ENCODE results near the gene TMEM63B. TPM values are rescaled to one million over a fixed set of nuclear protein-coding genes. Genes with fewer than 3 reads are reported as not detected.
"Not testable (repeated sequence)": the region's sequence is repeated elsewhere in the genome, so short reads cannot be mapped to it uniquely, and the experiment has no call there.

TMEM63B gene
- total and polyA plus RNA-seq, 2 donors (not counting 1 experiment from before 2014, with no cell fraction given) = 15.4 to 19.1 TPM

GRCh38 chr6:44193307-44193910 lies 66.1 kb downstream of the TMEM63B start:
- ChIA-PET CTCF (interaction anchor here (0.7 kb wide), 1 partner anchor 700 kb away, joined by 3 read pairs; no protein-coding TSS in a partner anchor), POLR2A (no interaction called here)
- Histone ChIP-seq H4K20me1 (ENCODE audit: control insufficient read depth, insufficient read depth, low read length, poor library complexity, severe bottlenecking) (no peaks in the 10 kb centered on the region), H3K4me2 (replicated peaks; ENCODE audit: low read depth, low read length, poor library complexity, severe bottlenecking) (no peak overlapping the region), H2AFZ (ENCODE audit: insufficient read depth, low read depth, low read length, poor library complexity, severe bottlenecking) (no peak overlapping the region), H3K4me1 (ENCODE audit: control insufficient read depth in 2 of 2, insufficient read depth in 2 of 2, low read length in 2 of 2) (no peaks in the 10 kb centered on the region), H3K9ac (ENCODE audit: low read length) (no peak overlapping the region), H3K36me3 (replicated peaks in 1 of 2; ENCODE audit: control extremely low read depth in 1 of 2, control insufficient read depth in 1 of 2, extremely low read depth in 1 of 2, insufficient read depth in 2 of 2, low read length in 1 of 2) (no peaks in the 10 kb centered on the region), H3K4me3 (ENCODE audit: control extremely low read depth in 1 of 5, extremely low read depth in 1 of 5, insufficient read depth in 1 of 5, low read depth in 2 of 5, low read length in 4 of 5) (no peak overlapping the region), H3K27ac (ENCODE audit: low read length in 2 of 2) (no peak overlapping the region), H3K9me3 (ENCODE audit: control extremely low read depth in 1 of 3, control insufficient read depth in 2 of 3, insufficient read depth in 1 of 3, low read length in 2 of 3) (no peaks in the 10 kb centered on the region), H3K79me2 (ENCODE audit: control insufficient read depth, insufficient read depth, low read length) (no peaks in the 10 kb centered on the region), H3K27me3 (replicated peaks in 1 of 4; ENCODE audit: control extremely low read depth in 1 of 4, control insufficient read depth in 3 of 4, insufficient read depth in 4 of 4, low read length in 3 of 4) (peaks cover 0 to 7% (median 0%) of the 10 kb centered on the region in 4 experiments)
- Mint-ChIP-seq H3K27me3 (peaks cover 20% of the 10 kb centered on the region), H3K9me3 (ENCODE audit: insufficient read depth) (no peaks in the 10 kb centered on the region), H3K27ac (no peak overlapping the region), H3K4me3 (no peak overlapping the region), H3K4me1 (no peaks in the 10 kb centered on the region)
- no peak for DNase-seq
- 87% methylated on average over 8 of the region's 8 CpGs for WGBS (ENCODE audit: insufficient coverage)
- no peak for ATAC-seq (ENCODE audit: low read depth)
- no peak for TF ChIP-seq EZH2 (IDR thresholded peaks at IDR 0.05; ENCODE audit: borderline replicate concordance, insufficient read depth, low read depth, low read length, poor library complexity, severe bottlenecking)
- no peak for TF ChIP-seq CTCF (IDR thresholded peaks at IDR 0.05)
- intact Hi-C loops (cut with micrococcal nuclease) = no loop called here

GRCh38 chr6:44194326-44194725 lies 67.0 kb downstream of the TMEM63B start:
- ChIA-PET CTCF (no interaction called here), POLR2A (no interaction called here)
- ATAC-seq (ENCODE audit: low read depth) = no peak
- Histone ChIP-seq H3K36me3 (replicated peaks in 1 of 2; ENCODE audit: control extremely low read depth in 1 of 2, control insufficient read depth in 1 of 2, extremely low read depth in 1 of 2, insufficient read depth in 2 of 2, low read length in 1 of 2) (no peaks in the 10 kb centered on the region), H3K9ac (ENCODE audit: low read length) (no peak overlapping the region), H3K9me3 (ENCODE audit: control extremely low read depth in 1 of 3, control insufficient read depth in 2 of 3, insufficient read depth in 1 of 3, low read length in 2 of 3) (no peaks in the 10 kb centered on the region), H3K4me2 (replicated peaks; ENCODE audit: low read depth, low read length, poor library complexity, severe bottlenecking) (no peak overlapping the region), H3K79me2 (ENCODE audit: control insufficient read depth, insufficient read depth, low read length) (no peaks in the 10 kb centered on the region), H3K27ac (ENCODE audit: low read length in 2 of 2) (no peak overlapping the region), H3K4me1 (ENCODE audit: control insufficient read depth in 2 of 2, insufficient read depth in 2 of 2, low read length in 2 of 2) (no peaks in the 10 kb centered on the region), H3K27me3 (replicated peaks in 1 of 4; ENCODE audit: control extremely low read depth in 1 of 4, control insufficient read depth in 3 of 4, insufficient read depth in 4 of 4, low read length in 3 of 4) (peaks cover 0 to 7% (median 0%) of the 10 kb centered on the region in 4 experiments), H4K20me1 (ENCODE audit: control insufficient read depth, insufficient read depth, low read length, poor library complexity, severe bottlenecking) (no peaks in the 10 kb centered on the region), H2AFZ (ENCODE audit: insufficient read depth, low read depth, low read length, poor library complexity, severe bottlenecking) (no peak overlapping the region), H3K4me3 (ENCODE audit: control extremely low read depth in 1 of 5, extremely low read depth in 1 of 5, insufficient read depth in 1 of 5, low read depth in 2 of 5, low read length in 4 of 5) (no peak overlapping the region)
- Mint-ChIP-seq H3K27ac (no peak overlapping the region), H3K4me3 (no peak overlapping the region), H3K9me3 (ENCODE audit: insufficient read depth) (no peaks in the 10 kb centered on the region), H3K4me1 (no peaks in the 10 kb centered on the region), H3K27me3 (peaks cover 19% of the 10 kb centered on the region)
- WGBS (ENCODE audit: insufficient coverage) = 97% methylated on average over 3 of the region's 5 CpGs
- TF ChIP-seq EZH2 (IDR thresholded peaks at IDR 0.05; ENCODE audit: borderline replicate concordance, insufficient read depth, low read depth, low read length, poor library complexity, severe bottlenecking) (no peak), CTCF (IDR thresholded peaks at IDR 0.05) (no peak)
- no peak for DNase-seq
- intact Hi-C loops (cut with micrococcal nuclease) = no loop called here

- intact Hi-C loops (cut with micrococcal nuclease); H3K4me3 ChIP-seq (ENCODE audit: control extremely low read depth in 1 of 5, extremely low read depth in 1 of 5, insufficient read depth in 1 of 5, low read depth in 2 of 5, low read length in 4 of 5); H2AFZ ChIP-seq (ENCODE audit: insufficient read depth, low read depth, low read length, poor library complexity, severe bottlenecking); H3K9ac ChIP-seq (ENCODE audit: low read length); H3K4me1 ChIP-seq (ENCODE audit: control insufficient read depth in 2 of 2, insufficient read depth in 2 of 2, low read length in 2 of 2); H3K27me3 ChIP-seq (replicated peaks in 1 of 4; ENCODE audit: control extremely low read depth in 1 of 4, control insufficient read depth in 3 of 4, insufficient read depth in 4 of 4, low read length in 3 of 4); H3K27ac ChIP-seq (ENCODE audit: low read length in 2 of 2); H3K27ac Mint-ChIP-seq; POLR2A ChIA-PET; H3K9me3 Mint-ChIP-seq (ENCODE audit: insufficient read depth); H3K79me2 ChIP-seq (ENCODE audit: control insufficient read depth, insufficient read depth, low read length); H3K4me3 Mint-ChIP-seq; H3K9me3 ChIP-seq (ENCODE audit: control extremely low read depth in 1 of 3, control insufficient read depth in 2 of 3, insufficient read depth in 1 of 3, low read length in 2 of 3); ATAC-seq (ENCODE audit: low read depth); CTCF ChIA-PET; H3K36me3 ChIP-seq (replicated peaks in 1 of 2; ENCODE audit: control extremely low read depth in 1 of 2, control insufficient read depth in 1 of 2, extremely low read depth in 1 of 2, insufficient read depth in 2 of 2, low read length in 1 of 2); H4K20me1 ChIP-seq (ENCODE audit: control insufficient read depth, insufficient read depth, low read length, poor library complexity, severe bottlenecking); H3K4me2 ChIP-seq (replicated peaks; ENCODE audit: low read depth, low read length, poor library complexity, severe bottlenecking); H3K4me1 Mint-ChIP-seq; DNase-seq: not testable (repeated sequence)
- 92% methylated on average over 10 of the region's 11 CpGs for WGBS (ENCODE audit: insufficient coverage)
- peaks cover 17% of the 10 kb centered on the region for H3K27me3 Mint-ChIP-seq
These were observed 69.0 kb downstream of the TMEM63B start for GRCh38 chr6:44196351-44196750.
